Measurements from ENCODE around the gene TARM1.
"Not testable (repeated sequence)": the region's sequence is repeated elsewhere in the genome, so short reads cannot be mapped to it uniquely, and the experiment has no call there.

TARM1 gene

DNA sequence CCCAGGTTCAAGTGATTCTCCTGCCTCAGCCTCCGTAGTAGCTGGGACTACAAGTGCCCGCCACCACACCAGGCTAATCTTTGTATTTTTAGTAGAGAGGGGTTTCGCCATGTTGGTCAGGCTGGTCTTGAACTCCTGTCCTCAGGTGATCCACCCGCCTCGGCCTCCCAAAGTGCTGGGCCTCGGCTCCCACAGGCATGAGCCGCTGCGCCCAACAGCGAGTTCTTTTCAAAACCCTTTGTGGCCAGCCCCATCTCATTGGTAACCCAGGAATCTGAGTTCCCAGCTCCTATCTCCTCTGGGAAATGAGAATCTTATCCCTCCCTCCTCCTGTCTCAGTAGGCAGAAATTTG is 18.7 kb upstream of the TARM1 start:
- not testable (repeated sequence) for DNase-seq (ENCODE audit: low read depth)

- no peak for DNase-seq (ENCODE audit: low read depth)
Measured at GRCh38 chr19:54099190-54099902, 18.2 kb upstream of the TARM1 start.

DNA sequence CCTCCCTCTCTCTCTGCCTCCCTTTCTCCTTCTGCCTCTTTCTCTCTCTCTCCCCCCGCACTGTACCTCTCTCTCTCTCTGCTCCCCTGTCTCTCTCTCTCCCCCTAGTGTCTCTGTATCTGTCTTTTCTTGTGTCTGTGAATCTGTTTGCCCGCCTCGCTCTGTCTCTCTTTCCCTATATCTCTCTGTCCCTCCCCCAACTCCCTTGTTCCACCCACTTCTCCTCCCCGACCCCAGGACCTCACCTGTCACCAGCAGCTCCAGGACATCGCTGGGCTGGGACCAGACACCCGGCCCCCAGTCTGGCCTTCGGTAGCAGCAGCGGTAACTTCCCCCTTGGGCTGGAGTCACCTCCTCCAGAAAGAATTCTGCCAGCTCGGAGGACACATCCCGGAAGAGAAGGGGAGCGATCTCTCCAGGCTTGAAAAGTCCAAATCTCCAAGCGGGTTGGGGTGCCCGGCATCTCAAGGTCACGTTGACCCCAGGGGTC is 15.5 kb upstream of the TARM1 start:
- DNase-seq (ENCODE audit: low read depth), result peak; percentile 31

GRCh38 chr19:54095859-54096616 is 14.9 kb upstream of the TARM1 start:
- DNase-seq (ENCODE audit: low read depth), result peak; percentile 4

DNA sequence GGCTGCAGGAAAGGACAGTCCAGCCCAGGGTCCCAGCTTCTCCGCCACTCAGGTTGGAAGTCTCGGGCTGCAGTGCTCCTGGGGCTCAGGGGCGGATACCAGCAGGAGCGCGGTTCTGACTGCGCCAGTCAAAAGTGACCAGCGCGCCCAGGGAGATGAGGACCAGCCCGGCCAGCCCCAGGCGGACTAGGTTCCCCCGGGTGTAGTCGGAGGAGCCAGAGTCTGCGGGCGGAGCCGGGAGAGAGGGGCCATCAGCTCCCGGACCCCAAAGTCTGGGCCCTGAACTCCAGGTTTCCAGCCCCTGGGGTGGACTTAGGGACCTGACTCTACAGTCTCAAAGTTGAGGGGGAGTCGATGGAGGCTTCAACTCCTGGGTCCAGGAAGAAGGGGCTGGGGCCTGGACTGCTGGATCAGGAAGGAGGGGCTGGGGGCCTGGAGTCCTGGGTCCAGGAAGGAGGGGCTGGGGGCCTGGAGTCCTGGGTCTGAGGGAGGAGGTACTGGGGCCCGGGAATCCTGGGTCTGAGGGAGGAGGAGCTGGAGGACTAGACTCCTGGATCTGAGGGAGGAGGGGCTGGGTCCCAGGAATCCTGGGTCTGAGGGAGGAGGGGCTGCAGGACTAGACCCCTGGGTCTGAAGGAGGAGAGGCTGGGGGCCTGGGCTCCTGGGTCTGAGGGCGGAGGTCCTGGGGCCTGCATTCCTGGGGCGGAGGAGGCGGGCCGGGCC is 14.1 kb upstream of the TARM1 start:
- no peak for DNase-seq (ENCODE audit: low read depth)

DNA sequence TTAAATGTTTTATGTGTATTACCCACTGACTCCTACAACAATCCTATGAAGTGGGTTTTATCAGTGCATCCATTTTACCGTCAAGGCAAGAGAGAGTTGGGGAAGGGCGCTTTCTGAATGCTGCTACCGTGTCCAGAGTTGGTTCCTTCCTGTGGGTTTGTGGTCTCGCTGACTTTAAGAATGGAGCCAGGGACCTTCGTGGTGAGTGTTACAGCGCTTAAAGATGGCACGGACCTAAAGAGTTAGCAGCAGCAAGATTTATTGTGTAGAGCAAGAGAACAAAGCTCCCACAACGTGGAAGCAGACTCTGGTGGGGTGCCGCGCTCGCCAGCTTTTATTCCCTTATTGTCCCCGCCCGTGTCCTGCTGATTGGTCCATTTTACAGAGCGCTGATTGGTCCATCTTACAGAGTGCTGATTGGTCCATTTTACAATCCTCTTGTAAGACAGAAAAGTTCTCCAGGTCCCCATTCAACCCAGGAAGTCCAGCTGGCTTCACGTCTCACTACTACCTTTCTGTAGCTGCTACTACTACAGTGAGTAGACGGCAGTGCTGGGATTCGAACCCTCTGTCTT is 13.3 kb upstream of the TARM1 start:
- DNase-seq (ENCODE audit: low read depth), result no peak

DNA sequence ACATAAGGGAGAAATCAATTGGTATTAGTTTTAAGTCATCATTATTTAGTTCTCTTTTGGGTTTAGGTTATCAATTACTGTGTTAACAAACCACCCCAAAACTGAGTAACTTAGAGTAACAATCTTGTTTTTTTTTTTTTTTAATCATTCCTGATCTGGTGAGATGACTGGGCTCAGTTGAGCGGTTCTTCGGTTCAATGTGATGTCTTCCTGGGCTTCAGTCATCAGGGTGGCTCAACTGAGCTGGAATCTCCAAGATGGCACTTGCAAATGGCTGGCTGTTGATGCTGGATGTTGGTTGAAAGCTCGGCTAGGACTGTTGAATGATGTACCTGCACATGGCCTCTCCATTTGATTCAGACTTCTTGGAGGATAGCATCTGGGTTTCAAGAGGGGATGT is 3.2 kb upstream of the TARM1 start:
- no peak for DNase-seq (ENCODE audit: low read depth)

GRCh38 chr19:54077334-54077733 is 3.8 kb downstream of the TARM1 start:
- no peak for DNase-seq (ENCODE audit: low read depth)

- no peak for DNase-seq (ENCODE audit: low read depth)
Measured at GRCh38 chr19:54074851-54075250, 6.3 kb downstream of the TARM1 start.

- DNase-seq (ENCODE audit: low read depth), result no peak
Measured at GRCh38 chr19:54073829-54074228, 7.3 kb downstream of the TARM1 start.

- DNase-seq (ENCODE audit: low read depth), result no peak
Measured at GRCh38 chr19:54069470-54069869, 11.7 kb downstream of the TARM1 start.

- DNase-seq (ENCODE audit: low read depth), result no peak
Measured at GRCh38 chr19:54063350-54064116, 17.6 kb downstream of the TARM1 start, which contains the start of gene VSTM1. Gene VSTM1 (minus strand): TSS chr19:54063897. CDS start chr19:54063777, 120 bp downstream.

DNA sequence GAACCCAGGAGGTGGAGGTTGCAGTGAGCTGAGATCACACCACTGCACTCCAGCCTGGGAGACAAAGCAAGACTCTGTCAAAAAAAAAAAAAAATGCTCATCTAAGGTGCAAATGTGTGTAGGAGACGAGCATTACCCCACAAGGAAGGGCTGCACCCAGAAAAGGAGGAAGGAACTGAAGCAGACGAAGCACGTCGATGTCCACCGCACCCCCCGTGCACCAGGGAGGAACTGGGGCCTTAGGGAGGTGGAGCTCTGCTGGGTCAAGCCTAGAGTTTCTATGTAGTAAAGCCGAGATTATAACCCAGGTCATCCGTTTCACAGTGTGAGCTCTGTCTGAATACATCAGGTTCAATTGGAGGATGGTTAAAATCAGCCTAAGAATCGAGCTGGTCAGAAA is 18.5 kb downstream of the TARM1 start:
- no peak for DNase-seq (ENCODE audit: low read depth)

- no peak for DNase-seq (ENCODE audit: low read depth)
Measured at GRCh38 chr19:54047616-54048015, 33.5 kb downstream of the TARM1 start.

DNA sequence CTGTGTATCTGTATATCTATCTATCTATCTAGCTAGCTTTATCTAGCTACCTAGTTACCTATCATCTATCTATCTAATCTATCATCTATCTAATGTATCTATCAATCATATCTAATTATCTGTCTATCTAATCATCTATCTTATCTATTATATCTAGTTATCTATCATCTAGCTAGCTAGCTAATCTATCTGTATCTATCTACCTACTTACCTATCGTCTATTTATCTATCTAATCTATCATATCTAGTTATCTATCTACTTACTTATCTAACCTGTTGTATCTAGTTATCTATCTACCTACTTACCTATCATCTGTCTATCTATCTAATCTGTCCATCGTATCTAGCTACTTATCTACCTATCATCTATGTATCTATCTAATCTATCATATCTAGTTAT is 35.4 kb downstream of the TARM1 start:
- no peak for DNase-seq (ENCODE audit: low read depth)

- no peak for DNase-seq (ENCODE audit: low read depth)
Measured at GRCh38 chr19:54042989-54043388, 38.2 kb downstream of the TARM1 start.

DNA sequence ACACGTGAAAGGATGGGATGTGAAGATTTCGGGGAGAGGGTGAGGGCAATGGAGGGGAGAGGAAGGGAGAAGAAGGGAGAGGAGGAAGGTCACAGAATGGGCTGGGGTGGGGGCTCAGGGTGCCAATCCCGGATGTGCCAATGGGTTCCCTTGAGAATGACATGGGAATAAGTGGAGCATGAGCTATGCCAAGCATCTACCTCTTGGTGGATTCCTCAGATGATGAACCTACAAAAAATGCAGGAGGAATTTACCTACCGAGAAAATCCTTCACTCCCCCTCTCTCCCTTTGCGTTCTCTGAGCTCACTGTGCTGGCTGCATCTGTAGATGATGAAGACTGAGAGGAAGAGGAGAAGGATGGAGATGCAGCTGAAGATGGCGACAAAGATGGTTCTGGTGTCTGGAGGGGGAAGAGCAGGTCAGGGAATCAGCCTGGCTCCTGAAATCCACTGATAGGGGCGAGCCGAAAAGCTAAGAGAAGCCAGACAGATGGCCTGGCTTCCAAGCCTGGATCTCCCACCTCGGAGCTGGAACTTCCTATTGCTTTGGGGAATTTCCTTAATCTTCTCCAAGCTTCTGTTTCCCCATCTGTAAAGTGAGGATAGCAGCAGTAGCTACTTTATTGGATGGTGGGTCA is 39.1 kb downstream of the TARM1 start:
- no peak for DNase-seq (ENCODE audit: low read depth)

- DNase-seq (ENCODE audit: low read depth), result no peak
Measured at GRCh38 chr19:54040003-54040402, 41.2 kb downstream of the TARM1 start.

DNA sequence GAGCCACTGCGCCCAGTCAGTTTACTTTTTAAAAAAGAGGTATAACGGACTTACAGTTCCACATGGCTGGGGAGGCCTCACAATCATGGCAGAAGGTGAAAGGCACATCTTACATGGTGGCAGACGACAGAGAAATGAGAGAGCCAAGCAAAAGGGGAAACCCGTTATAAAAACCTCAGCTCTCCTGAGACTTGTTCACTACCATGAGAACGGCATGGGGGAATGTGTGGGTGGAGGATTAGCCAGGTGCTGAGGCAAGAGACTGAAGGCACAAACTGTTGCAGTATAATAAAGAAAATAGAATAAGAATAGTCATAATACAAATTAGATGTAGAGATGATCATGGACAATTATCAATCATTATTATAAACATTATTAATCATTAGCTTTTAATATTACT is 44.6 kb downstream of the TARM1 start:
- not testable (repeated sequence) for DNase-seq (ENCODE audit: low read depth)

- DNase-seq (ENCODE audit: low read depth), result peak; percentile 83
Measured at GRCh38 chr19:54035215-54036178, 45.7 kb downstream of the TARM1 start.

Measured in GM04503 (cell line).